WTC11 (cell line): ENCODE measurements around the gene KRT82. TPM values are rescaled to one million over a fixed set of nuclear protein-coding genes. Genes with fewer than 3 reads are reported as not detected.

Experiments used
- ATAC-seq: fragments of 200-7000 bp; cut with Tn5 transposase; 2 replicates; pipeline ENCODE4 v1.10.0; 2021; ENCODE audit warnings: mild to moderate bottlenecking, moderate library complexity
- CTCF ChIA-PET: fragments of 300-600 bp; sonication (Branson Sonifier 250); formaldehyde crosslinking; loops from one replicate; lab custom pipeline; 2021; ENCODE audit warnings: antibody characterized with exemption; lab: Charles Lee
- POLR2A ChIA-PET: fragments of 350-600 bp; sonication (Branson Sonifier 250); formaldehyde crosslinking; loops from one replicate; lab custom pipeline; 2021; ENCODE audit warnings: antibody characterized with exemption; lab: Charles Lee
- DNase-seq: peaks from one replicate; pipeline ENCODE4 v3.0.0; 2021; ENCODE audit warnings: low spot score
- H3K27ac Mint-ChIP-seq: 2 replicates; pipeline ENCODE4 v1.8.0; 2021; ENCODE audit warnings: mixed read lengths
- H3K27me3 Mint-ChIP-seq: 2 replicates; pipeline ENCODE4 v1.8.0; 2021; ENCODE audit warnings: low read depth, mild to moderate bottlenecking, moderate library complexity, mixed read lengths
- H3K36me3 Mint-ChIP-seq: 2 replicates; pipeline ENCODE4 v1.8.0; 2021; ENCODE audit warnings: mixed read lengths
- H3K4me1 Mint-ChIP-seq: 2 replicates; pipeline ENCODE4 v1.8.0; 2022; ENCODE audit warnings: mixed read lengths
- H3K4me3 Mint-ChIP-seq: 2 replicates; pipeline ENCODE4 v1.8.0; 2021; ENCODE audit warnings: mild to moderate bottlenecking, moderate library complexity, mixed read lengths
- H3K9me3 Mint-ChIP-seq: 2 replicates; pipeline ENCODE4 v1.8.0; 2021; ENCODE audit warnings: mixed read lengths
- CREB1 ChIP-seq: sonication (generic); formaldehyde crosslinking; IDR thresholded peaks from 2 replicates; pipeline ENCODE4 v1.8.0; 2023; ENCODE audit warnings: mild to moderate bottlenecking, missing genetic modification reagents
- ETV6 ChIP-seq: sonication (generic); formaldehyde crosslinking; IDR thresholded peaks from 2 replicates; pipeline ENCODE4 v1.8.1; 2022; ENCODE audit warnings: mild to moderate bottlenecking, missing genetic modification reagents
- FOXJ3 ChIP-seq: sonication (generic); formaldehyde crosslinking; IDR thresholded peaks from 2 replicates; pipeline ENCODE4 v1.9.0; 2021; ENCODE audit warnings: missing genetic modification reagents, mild to moderate bottlenecking, borderline replicate concordance
- GABPB1 ChIP-seq: sonication (generic); formaldehyde crosslinking; IDR thresholded peaks from 2 replicates; pipeline ENCODE4 v1.8.1; 2023; ENCODE audit warnings: mild to moderate bottlenecking, missing genetic modification reagents
- HMGA2 ChIP-seq: fragments of 250-450 bp; sonication (Bioruptor Pico); IDR thresholded peaks from 2 replicates; pipeline ENCODE4 v1.4.0; 2021; ENCODE audit warnings: mild to moderate bottlenecking, moderate library complexity
- JUN ChIP-seq: sonication (generic); formaldehyde crosslinking; IDR thresholded peaks from 2 replicates; pipeline ENCODE4 v1.8.0; 2023; ENCODE audit warnings: mild to moderate bottlenecking, missing genetic modification reagents
- MXD4 ChIP-seq: fragments of 250-450 bp; sonication (Bioruptor Pico); IDR thresholded peaks from 2 replicates; pipeline ENCODE4 v1.8.0; 2021; ENCODE audit warnings: mild to moderate bottlenecking, moderate library complexity, borderline replicate concordance
- MYBL2 ChIP-seq: sonication (generic); formaldehyde crosslinking; IDR thresholded peaks from 2 replicates; pipeline ENCODE4 v1.8.1; 2023; ENCODE audit warnings: mild to moderate bottlenecking, moderate library complexity, missing genetic modification reagents
- PRRX2 ChIP-seq: fragments of 250-450 bp; sonication (Bioruptor Pico); IDR thresholded peaks from 2 replicates; pipeline ENCODE4 v1.8.0; 2021; ENCODE audit warnings: mild to moderate bottlenecking
- RELA ChIP-seq: sonication (generic); formaldehyde crosslinking; IDR thresholded peaks from 2 replicates; pipeline ENCODE4 v1.8.1; 2022; ENCODE audit warnings: missing genetic modification reagents, mild to moderate bottlenecking, borderline replicate concordance
- RORB ChIP-seq: fragments of 250-450 bp; sonication (Bioruptor Pico); IDR thresholded peaks from 2 replicates; pipeline ENCODE4 v1.9.0; 2021; ENCODE audit warnings: mild to moderate bottlenecking
- SP1 ChIP-seq: sonication (generic); formaldehyde crosslinking; conservative IDR thresholded peaks from 2 replicates; pipeline ENCODE4 v1.8.1; 2022; ENCODE audit warnings: missing genetic modification reagents
- TEAD4 ChIP-seq: sonication (generic); formaldehyde crosslinking; IDR thresholded peaks from 2 replicates; pipeline ENCODE4 v1.8.0; 2022; ENCODE audit warnings: mild to moderate bottlenecking, missing genetic modification reagents
- ZNF138 ChIP-seq: sonication (generic); formaldehyde crosslinking; conservative IDR thresholded peaks from 2 replicates; pipeline ENCODE4 v1.8.1; 2022; ENCODE audit warnings: mild to moderate bottlenecking, moderate library complexity, missing genetic modification reagents
- ZNF671 ChIP-seq: fragments of 250-450 bp; sonication (Bioruptor Pico); IDR thresholded peaks from 2 replicates; pipeline ENCODE4 v1.8.0; 2021; ENCODE audit warnings: mild to moderate bottlenecking
- total RNA-seq: library from RNA; stranded (reverse); gene quantifications from 3 replicates; pipeline ENCODE4 v1.2.3, GENCODE V29; 2021
- TF ChIP-seq, protein P1 (sequence below): sonication (generic); formaldehyde crosslinking; conservative IDR thresholded peaks from 2 replicates; pipeline ENCODE4 v1.8.1; 2023; ENCODE audit warnings: mild to moderate bottlenecking, low read depth, missing genetic modification reagents, moderate library complexity
- TF ChIP-seq, protein P2 (sequence below): sonication (generic); formaldehyde crosslinking; IDR thresholded peaks from 2 replicates; pipeline ENCODE4 v1.8.1; 2023; ENCODE audit warnings: mild to moderate bottlenecking, missing genetic modification reagents
- TF ChIP-seq, protein P3 (sequence below): sonication (generic); formaldehyde crosslinking; IDR thresholded peaks from 2 replicates; pipeline ENCODE4 v1.8.0; 2023; ENCODE audit warnings: mild to moderate bottlenecking, missing genetic modification reagents
- TF ChIP-seq, protein P4 (sequence below): sonication (generic); formaldehyde crosslinking; IDR thresholded peaks from 2 replicates; pipeline ENCODE4 v1.8.1; 2023; ENCODE audit warnings: mild to moderate bottlenecking, moderate library complexity, missing genetic modification reagents
- TF ChIP-seq, protein P5 (sequence below): sonication (generic); formaldehyde crosslinking; IDR thresholded peaks from 2 replicates; pipeline ENCODE4 v1.8.1; 2022; ENCODE audit warnings: low read depth, mild to moderate bottlenecking, moderate library complexity, missing genetic modification reagents, borderline replicate concordance
- TF ChIP-seq, protein P6 (sequence below): sonication (generic); formaldehyde crosslinking; IDR thresholded peaks from 2 replicates; pipeline ENCODE4 v1.8.1; 2022; ENCODE audit warnings: mild to moderate bottlenecking, missing genetic modification reagents, moderate library complexity, borderline replicate concordance

KRT82 gene
- total RNA-seq, 1 experiment from 2014 or later = not detected

DNA sequence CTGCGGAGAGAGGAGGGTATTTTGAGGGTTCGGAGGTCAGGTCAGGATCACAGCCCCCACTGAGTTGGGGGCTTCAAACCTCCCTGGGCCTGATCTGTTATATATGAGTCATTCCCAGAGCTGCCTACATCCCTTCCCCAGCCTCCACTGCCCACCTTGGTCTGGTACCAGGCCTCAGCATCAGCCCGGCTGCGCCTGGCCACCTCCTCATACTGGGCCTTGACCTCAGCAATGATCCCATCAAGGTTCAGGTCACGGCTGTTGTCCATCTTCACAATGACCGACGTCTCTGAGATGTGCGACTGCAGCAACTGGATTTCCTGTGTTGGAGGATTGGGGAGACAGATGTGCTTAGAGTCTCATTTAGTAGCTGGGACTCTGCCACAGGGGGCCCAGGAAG is 24.9 kb downstream of the KRT82 start (continued):
- TF ChIP-seq, protein P1, sequence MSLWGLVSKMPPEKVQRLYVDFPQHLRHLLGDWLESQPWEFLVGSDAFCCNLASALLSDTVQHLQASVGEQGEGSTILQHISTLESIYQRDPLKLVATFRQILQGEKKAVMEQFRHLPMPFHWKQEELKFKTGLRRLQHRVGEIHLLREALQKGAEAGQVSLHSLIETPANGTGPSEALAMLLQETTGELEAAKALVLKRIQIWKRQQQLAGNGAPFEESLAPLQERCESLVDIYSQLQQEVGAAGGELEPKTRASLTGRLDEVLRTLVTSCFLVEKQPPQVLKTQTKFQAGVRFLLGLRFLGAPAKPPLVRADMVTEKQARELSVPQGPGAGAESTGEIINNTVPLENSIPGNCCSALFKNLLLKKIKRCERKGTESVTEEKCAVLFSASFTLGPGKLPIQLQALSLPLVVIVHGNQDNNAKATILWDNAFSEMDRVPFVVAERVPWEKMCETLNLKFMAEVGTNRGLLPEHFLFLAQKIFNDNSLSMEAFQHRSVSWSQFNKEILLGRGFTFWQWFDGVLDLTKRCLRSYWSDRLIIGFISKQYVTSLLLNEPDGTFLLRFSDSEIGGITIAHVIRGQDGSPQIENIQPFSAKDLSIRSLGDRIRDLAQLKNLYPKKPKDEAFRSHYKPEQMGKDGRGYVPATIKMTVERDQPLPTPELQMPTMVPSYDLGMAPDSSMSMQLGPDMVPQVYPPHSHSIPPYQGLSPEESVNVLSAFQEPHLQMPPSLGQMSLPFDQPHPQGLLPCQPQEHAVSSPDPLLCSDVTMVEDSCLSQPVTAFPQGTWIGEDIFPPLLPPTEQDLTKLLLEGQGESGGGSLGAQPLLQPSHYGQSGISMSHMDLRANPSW = no peak
- TF ChIP-seq JUN (CRISPR knock-in tag) = no peak
- TF ChIP-seq FOXJ3 (CRISPR knock-in tag) = no peak
- TF ChIP-seq RORB (CRISPR knock-in tag) = no peak
- no peak for TF ChIP-seq MYBL2 (CRISPR knock-in tag)
- no peak for TF ChIP-seq ZNF671
- no peak for TF ChIP-seq PRRX2 (CRISPR knock-in tag)
- TF ChIP-seq, protein P2, sequence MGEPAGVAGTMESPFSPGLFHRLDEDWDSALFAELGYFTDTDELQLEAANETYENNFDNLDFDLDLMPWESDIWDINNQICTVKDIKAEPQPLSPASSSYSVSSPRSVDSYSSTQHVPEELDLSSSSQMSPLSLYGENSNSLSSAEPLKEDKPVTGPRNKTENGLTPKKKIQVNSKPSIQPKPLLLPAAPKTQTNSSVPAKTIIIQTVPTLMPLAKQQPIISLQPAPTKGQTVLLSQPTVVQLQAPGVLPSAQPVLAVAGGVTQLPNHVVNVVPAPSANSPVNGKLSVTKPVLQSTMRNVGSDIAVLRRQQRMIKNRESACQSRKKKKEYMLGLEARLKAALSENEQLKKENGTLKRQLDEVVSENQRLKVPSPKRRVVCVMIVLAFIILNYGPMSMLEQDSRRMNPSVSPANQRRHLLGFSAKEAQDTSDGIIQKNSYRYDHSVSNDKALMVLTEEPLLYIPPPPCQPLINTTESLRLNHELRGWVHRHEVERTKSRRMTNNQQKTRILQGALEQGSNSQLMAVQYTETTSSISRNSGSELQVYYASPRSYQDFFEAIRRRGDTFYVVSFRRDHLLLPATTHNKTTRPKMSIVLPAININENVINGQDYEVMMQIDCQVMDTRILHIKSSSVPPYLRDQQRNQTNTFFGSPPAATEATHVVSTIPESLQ (CRISPR knock-in tag) = no peak
- TF ChIP-seq ETV6 (CRISPR knock-in tag) = no peak
- TF ChIP-seq GABPB1 (CRISPR knock-in tag) = no peak
- TF ChIP-seq ZNF138 = no peak
- TF ChIP-seq, protein P3, sequence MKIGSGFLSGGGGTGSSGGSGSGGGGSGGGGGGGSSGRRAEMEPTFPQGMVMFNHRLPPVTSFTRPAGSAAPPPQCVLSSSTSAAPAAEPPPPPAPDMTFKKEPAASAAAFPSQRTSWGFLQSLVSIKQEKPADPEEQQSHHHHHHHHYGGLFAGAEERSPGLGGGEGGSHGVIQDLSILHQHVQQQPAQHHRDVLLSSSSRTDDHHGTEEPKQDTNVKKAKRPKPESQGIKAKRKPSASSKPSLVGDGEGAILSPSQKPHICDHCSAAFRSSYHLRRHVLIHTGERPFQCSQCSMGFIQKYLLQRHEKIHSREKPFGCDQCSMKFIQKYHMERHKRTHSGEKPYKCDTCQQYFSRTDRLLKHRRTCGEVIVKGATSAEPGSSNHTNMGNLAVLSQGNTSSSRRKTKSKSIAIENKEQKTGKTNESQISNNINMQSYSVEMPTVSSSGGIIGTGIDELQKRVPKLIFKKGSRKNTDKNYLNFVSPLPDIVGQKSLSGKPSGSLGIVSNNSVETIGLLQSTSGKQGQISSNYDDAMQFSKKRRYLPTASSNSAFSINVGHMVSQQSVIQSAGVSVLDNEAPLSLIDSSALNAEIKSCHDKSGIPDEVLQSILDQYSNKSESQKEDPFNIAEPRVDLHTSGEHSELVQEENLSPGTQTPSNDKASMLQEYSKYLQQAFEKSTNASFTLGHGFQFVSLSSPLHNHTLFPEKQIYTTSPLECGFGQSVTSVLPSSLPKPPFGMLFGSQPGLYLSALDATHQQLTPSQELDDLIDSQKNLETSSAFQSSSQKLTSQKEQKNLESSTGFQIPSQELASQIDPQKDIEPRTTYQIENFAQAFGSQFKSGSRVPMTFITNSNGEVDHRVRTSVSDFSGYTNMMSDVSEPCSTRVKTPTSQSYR = no peak
- TF ChIP-seq, all 79 proteins: peak for 0

DNA sequence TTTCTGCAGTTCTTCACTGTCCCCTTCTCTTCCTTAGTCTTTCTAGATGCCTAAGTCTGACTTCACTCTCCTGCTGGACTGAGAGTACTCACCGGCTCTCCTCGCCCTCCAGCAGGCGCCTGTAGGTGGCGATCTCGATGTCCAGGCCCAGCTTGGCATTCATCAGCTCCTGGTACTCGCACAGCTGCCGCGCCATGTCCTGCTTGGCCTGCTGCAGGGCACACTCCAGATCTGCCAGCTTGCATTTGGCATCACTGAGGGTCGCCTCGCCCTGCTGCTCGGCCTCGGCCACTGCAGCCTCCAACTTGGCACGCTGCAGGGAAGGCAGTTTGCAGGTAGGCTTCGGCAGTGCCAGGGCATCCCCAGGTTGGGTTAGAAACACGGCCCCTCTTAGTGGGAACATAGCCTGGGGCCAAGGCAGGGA is 25.9 kb downstream of the KRT82 start:
- peak; percentile 66 for DNase-seq
- POLR2A ChIA-PET = no interaction called here
- H3K4me3 Mint-ChIP-seq = no peak overlapping the region

More for the DNA sequence above, 25.9 kb downstream of the KRT82 start:
- peak; percentile 78 for ATAC-seq
- no peaks in the 10 kb centered on the region; the same call in 1 of the 2 replicates for H3K27me3 Mint-ChIP-seq
- no peaks in the 10 kb centered on the region for H3K4me1 Mint-ChIP-seq
- no peaks in the 10 kb centered on the region for H3K36me3 Mint-ChIP-seq
- CTCF ChIA-PET = interaction anchor here (0.6 to 5.3 kb wide), 25 partner anchors 10 to 601 kb away, joined by 3 to 38 read pairs (median 5); partner anchors contain the start of genes KRT5, KRT83 and KRT85
- H3K27ac Mint-ChIP-seq = no peak overlapping the region
- H3K9me3 Mint-ChIP-seq = no peaks in the 10 kb centered on the region
- TF ChIP-seq ETV6 (CRISPR knock-in tag) = no peak
- TF ChIP-seq RELA (CRISPR knock-in tag) = no peak
- no peak for TF ChIP-seq HMGA2 (CRISPR knock-in tag)
- no peak for TF ChIP-seq MXD4 (CRISPR knock-in tag)
- no peak for TF ChIP-seq SP1
- no peak for TF ChIP-seq CREB1 (CRISPR knock-in tag)
- TF ChIP-seq, protein P4, sequence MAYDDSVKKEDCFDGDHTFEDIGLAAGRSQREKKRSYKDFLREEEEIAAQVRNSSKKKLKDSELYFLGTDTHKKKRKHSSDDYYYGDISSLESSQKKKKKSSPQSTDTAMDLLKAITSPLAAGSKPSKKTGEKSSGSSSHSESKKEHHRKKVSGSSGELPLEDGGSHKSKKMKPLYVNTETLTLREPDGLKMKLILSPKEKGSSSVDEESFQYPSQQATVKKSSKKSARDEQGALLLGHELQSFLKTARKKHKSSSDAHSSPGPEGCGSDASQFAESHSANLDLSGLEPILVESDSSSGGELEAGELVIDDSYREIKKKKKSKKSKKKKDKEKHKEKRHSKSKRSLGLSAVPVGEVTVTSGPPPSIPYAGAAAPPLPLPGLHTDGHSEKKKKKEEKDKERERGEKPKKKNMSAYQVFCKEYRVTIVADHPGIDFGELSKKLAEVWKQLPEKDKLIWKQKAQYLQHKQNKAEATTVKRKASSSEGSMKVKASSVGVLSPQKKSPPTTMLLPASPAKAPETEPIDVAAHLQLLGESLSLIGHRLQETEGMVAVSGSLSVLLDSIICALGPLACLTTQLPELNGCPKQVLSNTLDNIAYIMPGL (CRISPR knock-in tag) = no peak
- TF ChIP-seq, protein P5, sequence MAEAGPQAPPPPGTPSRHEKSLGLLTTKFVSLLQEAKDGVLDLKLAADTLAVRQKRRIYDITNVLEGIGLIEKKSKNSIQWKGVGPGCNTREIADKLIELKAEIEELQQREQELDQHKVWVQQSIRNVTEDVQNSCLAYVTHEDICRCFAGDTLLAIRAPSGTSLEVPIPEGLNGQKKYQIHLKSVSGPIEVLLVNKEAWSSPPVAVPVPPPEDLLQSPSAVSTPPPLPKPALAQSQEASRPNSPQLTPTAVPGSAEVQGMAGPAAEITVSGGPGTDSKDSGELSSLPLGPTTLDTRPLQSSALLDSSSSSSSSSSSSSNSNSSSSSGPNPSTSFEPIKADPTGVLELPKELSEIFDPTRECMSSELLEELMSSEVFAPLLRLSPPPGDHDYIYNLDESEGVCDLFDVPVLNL (CRISPR knock-in tag) = no peak
- no peak for TF ChIP-seq TEAD4 (CRISPR knock-in tag)
- TF ChIP-seq, protein P6, sequence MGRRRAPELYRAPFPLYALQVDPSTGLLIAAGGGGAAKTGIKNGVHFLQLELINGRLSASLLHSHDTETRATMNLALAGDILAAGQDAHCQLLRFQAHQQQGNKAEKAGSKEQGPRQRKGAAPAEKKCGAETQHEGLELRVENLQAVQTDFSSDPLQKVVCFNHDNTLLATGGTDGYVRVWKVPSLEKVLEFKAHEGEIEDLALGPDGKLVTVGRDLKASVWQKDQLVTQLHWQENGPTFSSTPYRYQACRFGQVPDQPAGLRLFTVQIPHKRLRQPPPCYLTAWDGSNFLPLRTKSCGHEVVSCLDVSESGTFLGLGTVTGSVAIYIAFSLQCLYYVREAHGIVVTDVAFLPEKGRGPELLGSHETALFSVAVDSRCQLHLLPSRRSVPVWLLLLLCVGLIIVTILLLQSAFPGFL (CRISPR knock-in tag) = no peak
